Liver (tissue), 9 donors: ENCODE measurements around the gene B3GAT3. TPM values are rescaled to one million over a fixed set of nuclear protein-coding genes. Genes with fewer than 3 reads are reported as not detected.
A peak's percentile ranks its signal among the peaks of the same experiment; 100 is the strongest.

Experiments used
- DNase-seq: peaks from one replicate; pipeline ENCODE4 v3.0.0-alpha.2; 2017; ENCODE audit warnings: low spot score
- H3K27ac ChIP-seq, 2 donors: one replicate each; pipeline ENCODE4 v1.7.0; 2013; ENCODE audit warnings: inconsistent platforms in 2 of 2, low read length in 2 of 2, control low read depth in 1 of 2, low read depth in 1 of 2, mild to moderate bottlenecking in 1 of 2
- H3K27me3 ChIP-seq, 4 donors: one replicate each; pipeline versions ENCODE4 v1.6.1 to v1.7.0; 2013; ENCODE audit warnings: low read length in 3 of 4, inconsistent platforms in 1 of 4, mild to moderate bottlenecking in 1 of 4, moderate library complexity in 1 of 4; ENCODE audit not compliant: control insufficient read depth in 4 of 4, insufficient read depth in 4 of 4
- H3K36me3 ChIP-seq, 4 donors: one replicate each; pipeline versions ENCODE4 v1.6.1 to v1.7.0; 2013; ENCODE audit warnings: low read length in 3 of 4, mild to moderate bottlenecking in 3 of 4, low read depth in 1 of 4, moderate library complexity in 1 of 4; ENCODE audit not compliant: control insufficient read depth in 4 of 4, insufficient read depth in 3 of 4
- H3K4me1 ChIP-seq, 4 donors: one replicate each; pipeline versions ENCODE4 v1.6.1 to v1.7.0; 2013; ENCODE audit warnings: low read length in 3 of 4, mild to moderate bottlenecking in 3 of 4, moderate library complexity in 1 of 4; ENCODE audit not compliant: control insufficient read depth in 4 of 4, insufficient read depth in 4 of 4
- H3K4me3 ChIP-seq, 3 donors: one replicate each; pipeline versions ENCODE4 v1.6.1 to v1.7.0; 2013; ENCODE audit warnings: low read length in 3 of 3, control low read depth in 1 of 3, low read depth in 1 of 3, mild to moderate bottlenecking in 1 of 3
- H3K9ac ChIP-seq, 2 donors: one replicate each; pipeline ENCODE4 v1.7.0; 2013; ENCODE audit warnings: low read length in 2 of 2, mild to moderate bottlenecking in 2 of 2, moderate library complexity in 2 of 2, control low read depth in 1 of 2, low read depth in 1 of 2
- H3K9me3 ChIP-seq, 4 donors: one replicate each; pipeline versions ENCODE4 v1.6.1 to v1.7.0; 2013; ENCODE audit warnings: low read length in 3 of 4; ENCODE audit not compliant: control insufficient read depth in 4 of 4
- EGR1 ChIP-seq, 2 donors: IDR thresholded peaks; 2 replicates each; pipeline ENCODE4 v1.6.1; 2016 to 2018; ENCODE audit warnings: antibody characterized with exemption in 2 of 2, low read depth in 2 of 2
- FOXA1 ChIP-seq: IDR thresholded peaks from 2 replicates; pipeline ENCODE4 v1.6.1; 2016; ENCODE audit warnings: antibody characterized with exemption
- FOXA2 ChIP-seq: IDR thresholded peaks from 2 replicates; pipeline ENCODE4 v1.6.1; 2016; ENCODE audit warnings: antibody characterized with exemption
- GABPA ChIP-seq, 2 donors: IDR thresholded peaks in 1 of 2; conservative IDR thresholded peaks in 1 of 2; 2 replicates each; pipeline ENCODE4 v1.6.1; 2016; ENCODE audit warnings: antibody characterized with exemption in 2 of 2, mild to moderate bottlenecking in 1 of 2, moderate library complexity in 1 of 2
- HNF4A ChIP-seq, 2 donors: conservative IDR thresholded peaks; 2 replicates each; pipeline ENCODE4 v1.6.1; 2016; ENCODE audit warnings: antibody characterized with exemption in 2 of 2, mild to moderate bottlenecking in 2 of 2
- HNF4G ChIP-seq: IDR thresholded peaks from 2 replicates; pipeline ENCODE4 v1.6.1; 2016; ENCODE audit warnings: antibody characterized with exemption
- JUND ChIP-seq, 2 donors: IDR thresholded peaks; 2 replicates each; pipeline ENCODE4 v1.6.1; 2016; ENCODE audit warnings: antibody characterized with exemption in 2 of 2
- NR2F2 ChIP-seq: IDR thresholded peaks from 2 replicates; pipeline ENCODE4 v1.6.1; 2016; ENCODE audit warnings: antibody characterized with exemption
- RAD21 ChIP-seq, 2 donors: IDR thresholded peaks; 2 replicates each; pipeline ENCODE4 v1.6.1; 2016; ENCODE audit warnings: antibody characterized with exemption in 2 of 2, mild to moderate bottlenecking in 2 of 2
- RXRA ChIP-seq, 2 donors: IDR thresholded peaks; 2 replicates each; pipeline ENCODE4 v1.6.1; 2017 to 2018; ENCODE audit warnings: antibody characterized with exemption in 2 of 2, mild to moderate bottlenecking in 1 of 2
- SP1 ChIP-seq: IDR thresholded peaks from 2 replicates; pipeline ENCODE4 v1.6.1; 2018; ENCODE audit warnings: antibody characterized with exemption, mild to moderate bottlenecking
- TAF1 ChIP-seq: conservative IDR thresholded peaks from 2 replicates; pipeline ENCODE4 v1.6.1; 2016; ENCODE audit warnings: antibody characterized with exemption, mild to moderate bottlenecking
- YY1 ChIP-seq: IDR thresholded peaks from 2 replicates; pipeline ENCODE4 v1.6.1; 2016; ENCODE audit warnings: antibody characterized with exemption, mild to moderate bottlenecking
- WGBS: extraction: QIAGEN DNeasy Blood & Tissue Kit; methylation state at CpG from one replicate; pipeline ENCODE4 v1.1.7; 2013; 5-methylcytosine and 5-hydroxymethylcytosine counted together
- polyA plus RNA-seq, 2 donors: library from polyadenylated mRNA; stranded (reverse) in 1 of 2; unstranded in 1 of 2; fragments of 200-250 nt in 1 of 2; fragments of >200 nt in 1 of 2; fragmentation: Nextera tagmentation in 1 of 2; extraction: Ambion mirVana in 1 of 2; gene quantifications; one replicate each; pipeline versions ENCODE4 v1.2.1 to v1.2.3, GENCODE V29; 2013 to 2015
- total RNA-seq, 2 donors: library from RNA; depleted of rRNA; stranded (reverse); fragments of >200 nt; gene quantifications; one replicate each; pipeline ENCODE4 v1.2.3, GENCODE V29; 2014
- TF ChIP-seq, protein P1 (sequence below): IDR thresholded peaks from 2 replicates; pipeline ENCODE4 v1.6.1; 2016; ENCODE audit warnings: antibody characterized with exemption
- TF ChIP-seq, protein P2 (sequence below): IDR thresholded peaks from 2 replicates; pipeline ENCODE4 v1.6.1; 2016; ENCODE audit warnings: antibody characterized with exemption, mild to moderate bottlenecking
- TF ChIP-seq, protein P3 (sequence below): IDR thresholded peaks from 2 replicates; pipeline ENCODE4 v1.6.1; 2016; ENCODE audit warnings: antibody characterized with exemption
- TF ChIP-seq, protein P4 (sequence below): IDR thresholded peaks from 2 replicates; pipeline ENCODE4 v1.6.1; 2016; ENCODE audit warnings: antibody characterized with exemption
- TF ChIP-seq, protein P5 (sequence below): fragments of 150-350 bp; IDR thresholded peaks from 2 replicates; pipeline ENCODE4 v1.5.1; 2017; ENCODE audit warnings: improper control_type of control experiment, low read depth, low read length; ENCODE audit not compliant: missing input control
- donor health status: healthy.
- donor health status: healthy.
- donor health status: healthy.
- donor health status: healthy.
- donor health status: healthy.

B3GAT3 gene
- total and polyA plus RNA-seq, 4 donors, result 13.1 to 29.2 (median 17.8) TPM

DNA sequence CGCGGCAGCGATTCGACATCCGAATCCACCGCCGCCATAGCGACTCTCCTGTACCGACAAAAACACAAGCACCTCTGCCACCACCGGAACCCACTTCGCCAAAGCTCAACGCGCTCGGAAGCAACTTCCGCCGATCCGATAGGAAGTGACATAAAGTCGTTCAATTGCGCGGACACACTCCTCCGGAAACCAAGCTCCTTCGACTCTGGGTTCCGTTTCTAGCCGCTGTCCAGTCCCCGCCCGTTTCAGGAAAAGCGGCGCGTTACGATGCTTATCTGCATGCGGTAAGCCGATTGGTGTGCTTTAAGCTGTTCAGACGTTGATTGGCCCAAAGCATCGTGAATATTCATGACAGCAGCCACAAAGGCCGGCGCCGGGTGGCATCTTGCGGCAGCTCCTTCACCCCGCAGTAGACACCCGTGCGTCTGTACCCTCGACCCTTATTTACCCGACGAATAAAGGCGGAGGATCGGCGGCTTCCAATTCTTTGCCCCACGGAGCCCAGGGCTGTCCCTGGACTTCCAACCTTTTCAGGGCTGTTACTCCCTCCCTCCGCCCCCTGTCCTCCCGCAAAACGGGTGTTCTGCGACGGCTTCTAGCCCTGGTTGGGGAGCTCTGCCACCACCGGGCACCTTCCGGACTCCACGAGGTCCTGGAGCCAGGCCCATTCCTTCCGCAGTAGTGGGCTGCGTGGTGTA, 30.2 kb downstream of the B3GAT3 start, which contains the start of gene TUT1:
TUT1 (minus strand) TSS at position 76 of the 698 bp plus-strand sequence; CDS start at position 38, 38 bp downstream.
- Histone ChIP-seq H3K9ac (peak within 1 kb of the TSS; percentile 95 to 99), H3K27ac (peak within 1 kb of the TSS; percentile 97 to 98), H3K27me3 (no peaks in the 10 kb centered on the region), H3K36me3 (peaks cover 16 to 29% (median 28%) of the 10 kb centered on the region in 4 donors), H3K4me1 (peaks cover 7 to 45% (median 32%) of the 10 kb centered on the region in 4 donors), H3K4me3 (peak within 1 kb of the TSS; percentile 82 to 97 (median 90)), H3K9me3 (no peaks in the 10 kb centered on the region)
- under 1% methylated on average over 58 of the region's 58 CpGs for WGBS
- TF ChIP-seq, protein P1, sequence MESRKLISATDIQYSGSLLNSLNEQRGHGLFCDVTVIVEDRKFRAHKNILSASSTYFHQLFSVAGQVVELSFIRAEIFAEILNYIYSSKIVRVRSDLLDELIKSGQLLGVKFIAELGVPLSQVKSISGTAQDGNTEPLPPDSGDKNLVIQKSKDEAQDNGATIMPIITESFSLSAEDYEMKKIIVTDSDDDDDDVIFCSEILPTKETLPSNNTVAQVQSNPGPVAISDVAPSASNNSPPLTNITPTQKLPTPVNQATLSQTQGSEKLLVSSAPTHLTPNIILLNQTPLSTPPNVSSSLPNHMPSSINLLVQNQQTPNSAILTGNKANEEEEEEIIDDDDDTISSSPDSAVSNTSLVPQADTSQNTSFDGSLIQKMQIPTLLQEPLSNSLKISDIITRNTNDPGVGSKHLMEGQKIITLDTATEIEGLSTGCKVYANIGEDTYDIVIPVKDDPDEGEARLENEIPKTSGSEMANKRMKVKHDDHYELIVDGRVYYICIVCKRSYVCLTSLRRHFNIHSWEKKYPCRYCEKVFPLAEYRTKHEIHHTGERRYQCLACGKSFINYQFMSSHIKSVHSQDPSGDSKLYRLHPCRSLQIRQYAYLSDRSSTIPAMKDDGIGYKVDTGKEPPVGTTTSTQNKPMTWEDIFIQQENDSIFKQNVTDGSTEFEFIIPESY, result peak; percentile 90
- TF ChIP-seq HNF4G (no peak), EGR1 (IDR thresholded peaks at IDR 0.05; ENCODE audit: low read depth in 2 of 2) (peak; percentile 73 to 77), YY1 (peak; percentile 96), GABPA (IDR thresholded peaks at IDR 0.05 in 1 of 2, conservative IDR thresholded peaks at IDR 0.05 in 1 of 2) (peak; percentile 99), RAD21 (IDR thresholded peaks at IDR 0.05) (peak; percentile 62 to 63), SP1 (peak; percentile 95), FOXA1 (peak; percentile 58), JUND (IDR thresholded peaks at IDR 0.05) (peak; percentile 54 to 69), RXRA (IDR thresholded peaks at IDR 0.05) (peak; percentile 70 to 75), TAF1 (peak; percentile 78), HNF4A (conservative IDR thresholded peaks at IDR 0.05) (peak; percentile 44 to 48), FOXA2 (peak; percentile 72), NR2F2 (peak; percentile 69)
- TF ChIP-seq, protein P2, sequence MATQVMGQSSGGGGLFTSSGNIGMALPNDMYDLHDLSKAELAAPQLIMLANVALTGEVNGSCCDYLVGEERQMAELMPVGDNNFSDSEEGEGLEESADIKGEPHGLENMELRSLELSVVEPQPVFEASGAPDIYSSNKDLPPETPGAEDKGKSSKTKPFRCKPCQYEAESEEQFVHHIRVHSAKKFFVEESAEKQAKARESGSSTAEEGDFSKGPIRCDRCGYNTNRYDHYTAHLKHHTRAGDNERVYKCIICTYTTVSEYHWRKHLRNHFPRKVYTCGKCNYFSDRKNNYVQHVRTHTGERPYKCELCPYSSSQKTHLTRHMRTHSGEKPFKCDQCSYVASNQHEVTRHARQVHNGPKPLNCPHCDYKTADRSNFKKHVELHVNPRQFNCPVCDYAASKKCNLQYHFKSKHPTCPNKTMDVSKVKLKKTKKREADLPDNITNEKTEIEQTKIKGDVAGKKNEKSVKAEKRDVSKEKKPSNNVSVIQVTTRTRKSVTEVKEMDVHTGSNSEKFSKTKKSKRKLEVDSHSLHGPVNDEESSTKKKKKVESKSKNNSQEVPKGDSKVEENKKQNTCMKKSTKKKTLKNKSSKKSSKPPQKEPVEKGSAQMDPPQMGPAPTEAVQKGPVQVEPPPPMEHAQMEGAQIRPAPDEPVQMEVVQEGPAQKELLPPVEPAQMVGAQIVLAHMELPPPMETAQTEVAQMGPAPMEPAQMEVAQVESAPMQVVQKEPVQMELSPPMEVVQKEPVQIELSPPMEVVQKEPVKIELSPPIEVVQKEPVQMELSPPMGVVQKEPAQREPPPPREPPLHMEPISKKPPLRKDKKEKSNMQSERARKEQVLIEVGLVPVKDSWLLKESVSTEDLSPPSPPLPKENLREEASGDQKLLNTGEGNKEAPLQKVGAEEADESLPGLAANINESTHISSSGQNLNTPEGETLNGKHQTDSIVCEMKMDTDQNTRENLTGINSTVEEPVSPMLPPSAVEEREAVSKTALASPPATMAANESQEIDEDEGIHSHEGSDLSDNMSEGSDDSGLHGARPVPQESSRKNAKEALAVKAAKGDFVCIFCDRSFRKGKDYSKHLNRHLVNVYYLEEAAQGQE, result peak; percentile 98
- TF ChIP-seq, protein P3, sequence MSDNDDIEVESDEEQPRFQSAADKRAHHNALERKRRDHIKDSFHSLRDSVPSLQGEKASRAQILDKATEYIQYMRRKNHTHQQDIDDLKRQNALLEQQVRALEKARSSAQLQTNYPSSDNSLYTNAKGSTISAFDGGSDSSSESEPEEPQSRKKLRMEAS, result peak; percentile 98
- TF ChIP-seq, protein P4, sequence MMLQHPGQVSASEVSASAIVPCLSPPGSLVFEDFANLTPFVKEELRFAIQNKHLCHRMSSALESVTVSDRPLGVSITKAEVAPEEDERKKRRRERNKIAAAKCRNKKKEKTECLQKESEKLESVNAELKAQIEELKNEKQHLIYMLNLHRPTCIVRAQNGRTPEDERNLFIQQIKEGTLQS, result no peak
- TF ChIP-seq, protein P5, sequence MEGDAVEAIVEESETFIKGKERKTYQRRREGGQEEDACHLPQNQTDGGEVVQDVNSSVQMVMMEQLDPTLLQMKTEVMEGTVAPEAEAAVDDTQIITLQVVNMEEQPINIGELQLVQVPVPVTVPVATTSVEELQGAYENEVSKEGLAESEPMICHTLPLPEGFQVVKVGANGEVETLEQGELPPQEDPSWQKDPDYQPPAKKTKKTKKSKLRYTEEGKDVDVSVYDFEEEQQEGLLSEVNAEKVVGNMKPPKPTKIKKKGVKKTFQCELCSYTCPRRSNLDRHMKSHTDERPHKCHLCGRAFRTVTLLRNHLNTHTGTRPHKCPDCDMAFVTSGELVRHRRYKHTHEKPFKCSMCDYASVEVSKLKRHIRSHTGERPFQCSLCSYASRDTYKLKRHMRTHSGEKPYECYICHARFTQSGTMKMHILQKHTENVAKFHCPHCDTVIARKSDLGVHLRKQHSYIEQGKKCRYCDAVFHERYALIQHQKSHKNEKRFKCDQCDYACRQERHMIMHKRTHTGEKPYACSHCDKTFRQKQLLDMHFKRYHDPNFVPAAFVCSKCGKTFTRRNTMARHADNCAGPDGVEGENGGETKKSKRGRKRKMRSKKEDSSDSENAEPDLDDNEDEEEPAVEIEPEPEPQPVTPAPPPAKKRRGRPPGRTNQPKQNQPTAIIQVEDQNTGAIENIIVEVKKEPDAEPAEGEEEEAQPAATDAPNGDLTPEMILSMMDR, result no peak
- DNase-seq, result peak; percentile 97
